GM21367 (cell line): ENCODE results near the gene SNTB2.
"Not testable (repeated sequence)": the region's sequence is repeated elsewhere in the genome, so short reads cannot be mapped to it uniquely, and the experiment has no call there.

Experiments used
- ATAC-seq: cut with Tn5 transposase; IDR thresholded peaks from one replicate; pipeline ENCODE4 v1.9.1; 2021; ENCODE audit not compliant: unreplicated experiment

The SNTB2 gene

GRCh38 chr16:69283851-69284250 is 96.9 kb downstream of the SNTB2 start:
- no peak for ATAC-seq

- no peak for ATAC-seq
Observed at GRCh38 chr16:69285240-69285639, 98.3 kb downstream of the SNTB2 start.

- no peak for ATAC-seq
Observed at GRCh38 chr16:69286941-69287713, 100.2 kb downstream of the SNTB2 start.

- not testable (repeated sequence) for ATAC-seq
Observed at GRCh38 chr16:69291657-69292056, 104.7 kb downstream of the SNTB2 start.

- ATAC-seq: no peak
Observed at GRCh38 chr16:69293401-69293800, 106.4 kb downstream of the SNTB2 start.

GRCh38 chr16:69294051-69294450 is 107.1 kb downstream of the SNTB2 start:
- no peak for ATAC-seq

- not testable (repeated sequence) for ATAC-seq
Observed at GRCh38 chr16:69296771-69297170, 109.8 kb downstream of the SNTB2 start.

GRCh38 chr16:69298261-69298660 is 111.3 kb downstream of the SNTB2 start:
- no peak for ATAC-seq

GRCh38 chr16:69301187-69301586 is 114.2 kb downstream of the SNTB2 start:
- no peak for ATAC-seq

- ATAC-seq: no peak
Observed at GRCh38 chr16:69301861-69302260, 114.9 kb downstream of the SNTB2 start.

- ATAC-seq: no peak
Observed at GRCh38 chr16:69302301-69302700, 115.3 kb downstream of the SNTB2 start.

GRCh38 chr16:69306031-69306430 is 119.1 kb downstream of the SNTB2 start:
- ATAC-seq: no peak

- no peak for ATAC-seq
Observed at GRCh38 chr16:69307091-69307490, 120.1 kb downstream of the SNTB2 start.

- ATAC-seq: no peak
Observed at GRCh38 chr16:69307856-69308255, 120.9 kb downstream of the SNTB2 start.

GRCh38 chr16:69309316-69309715 is 122.4 kb downstream of the SNTB2 start:
- ATAC-seq: no peak

GRCh38 chr16:69310653-69311532 is 123.9 kb downstream of the SNTB2 start, which contains the start of gene VPS4A:
VPS4A (plus strand) TSS chr16:69311350; CDS start chr16:69311512, 162 bp downstream.
- ATAC-seq: peak; percentile 83

- peak; percentile 51 for ATAC-seq
Observed at GRCh38 chr16:69311533-69312387, 124.8 kb downstream of the SNTB2 start.

GRCh38 chr16:69313469-69313868 is 126.5 kb downstream of the SNTB2 start:
- no peak for ATAC-seq

- no peak for ATAC-seq
Observed at GRCh38 chr16:69314534-69314933, 127.6 kb downstream of the SNTB2 start.

GRCh38 chr16:69315486-69316311 is 128.7 kb downstream of the SNTB2 start:
- no peak for ATAC-seq
